Stomach (tissue), 4 donors: ENCODE measurements around the gene ECI2.

ENCODE experiments used
- POLR2AphosphoS5 ChIP-seq, 3 donors: sonication (generic); formaldehyde crosslinking; IDR thresholded peaks; one replicate each; pipeline ENCODE4 v1.6.1; 2016; ENCODE audit warnings: antibody characterized with exemption in 3 of 3
- TF ChIP-seq, protein P1 (sequence below), 7 experiments: fragments of 450-650 bp in 4 of 7; fragments of 200-600 bp in 3 of 7; sonication (generic) in 3 of 7; IDR thresholded peaks; one replicate each; pipeline ENCODE4 v1.5.1; 2016 to 2019; ENCODE audit warnings: antibody characterized with exemption in 7 of 7, control low read depth in 2 of 7, mild to moderate bottlenecking in 1 of 7

GRCh38 chr6:4101298-4101697, 34.1 kb downstream of the ECI2 start:
- TF ChIP-seq, protein P1, sequence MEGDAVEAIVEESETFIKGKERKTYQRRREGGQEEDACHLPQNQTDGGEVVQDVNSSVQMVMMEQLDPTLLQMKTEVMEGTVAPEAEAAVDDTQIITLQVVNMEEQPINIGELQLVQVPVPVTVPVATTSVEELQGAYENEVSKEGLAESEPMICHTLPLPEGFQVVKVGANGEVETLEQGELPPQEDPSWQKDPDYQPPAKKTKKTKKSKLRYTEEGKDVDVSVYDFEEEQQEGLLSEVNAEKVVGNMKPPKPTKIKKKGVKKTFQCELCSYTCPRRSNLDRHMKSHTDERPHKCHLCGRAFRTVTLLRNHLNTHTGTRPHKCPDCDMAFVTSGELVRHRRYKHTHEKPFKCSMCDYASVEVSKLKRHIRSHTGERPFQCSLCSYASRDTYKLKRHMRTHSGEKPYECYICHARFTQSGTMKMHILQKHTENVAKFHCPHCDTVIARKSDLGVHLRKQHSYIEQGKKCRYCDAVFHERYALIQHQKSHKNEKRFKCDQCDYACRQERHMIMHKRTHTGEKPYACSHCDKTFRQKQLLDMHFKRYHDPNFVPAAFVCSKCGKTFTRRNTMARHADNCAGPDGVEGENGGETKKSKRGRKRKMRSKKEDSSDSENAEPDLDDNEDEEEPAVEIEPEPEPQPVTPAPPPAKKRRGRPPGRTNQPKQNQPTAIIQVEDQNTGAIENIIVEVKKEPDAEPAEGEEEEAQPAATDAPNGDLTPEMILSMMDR (IDR thresholded peaks at IDR 0.05): no peak
- no peak for TF ChIP-seq POLR2AphosphoS5 (IDR thresholded peaks at IDR 0.05)
